COLO668 (cell line): ENCODE measurements around the gene RNF215.

Experiments used
- DNase-seq: peaks from one replicate; lab custom pipeline; 2025; ENCODE audit not compliant: unreplicated experiment; lab: John Stamatoyannopoulos, UW

Gene RNF215

GRCh38 chr22:30386960-30387827 is at the start of gene RNF215:
Gene RNF215, minus strand, starts transcription at chr22:30387411. Its CDS starts 98 bp downstream, at chr22:30387313.
- DNase-seq: peak; percentile 83

DNA sequence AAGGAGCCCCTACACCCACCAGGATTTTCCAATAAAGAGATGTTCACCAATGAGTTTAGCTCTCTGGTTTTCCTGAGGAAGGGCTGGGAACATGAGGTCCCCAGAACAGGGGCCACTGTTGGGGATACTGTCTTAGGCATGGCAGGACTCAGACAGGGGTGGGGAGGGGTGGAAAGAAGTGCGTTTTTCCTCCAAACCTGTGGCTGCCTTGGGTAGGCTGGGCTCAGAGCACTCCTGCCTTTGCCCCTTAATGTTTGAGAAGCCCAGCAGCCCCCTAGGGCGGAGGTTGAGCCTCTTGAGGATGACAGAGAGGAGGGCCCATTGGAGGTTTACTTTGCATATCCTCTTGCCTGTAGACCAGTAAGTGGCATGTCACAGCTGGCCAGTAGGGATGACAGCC is 49.0 kb upstream of the RNF215 start:
- DNase-seq: no peak

GRCh38 chr22:30435674-30436126 is 48.5 kb upstream of the RNF215 start:
- DNase-seq: no peak

DNA sequence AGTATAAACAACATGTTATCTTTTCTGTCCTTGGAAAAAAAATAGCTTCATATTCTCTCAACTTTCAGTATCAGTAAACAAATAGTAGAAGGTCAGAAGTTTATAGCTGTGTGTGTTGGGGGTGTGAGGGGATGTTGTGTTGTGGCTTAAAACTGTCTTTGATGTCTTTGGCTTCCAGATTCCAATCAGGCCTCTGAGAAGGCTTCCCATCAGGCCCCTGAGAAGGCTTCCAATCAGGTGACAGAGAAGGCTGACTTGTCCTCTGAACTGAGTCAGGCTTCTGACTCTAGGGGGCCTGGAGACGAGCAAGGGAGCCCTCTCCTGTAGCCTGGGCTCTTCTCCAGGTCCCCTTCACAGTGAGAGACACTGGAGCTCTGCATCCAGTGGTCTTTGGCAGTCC is 47.6 kb upstream of the RNF215 start:
- DNase-seq: no peak

- DNase-seq: no peak
Measured at GRCh38 chr22:30433773-30434172, 46.6 kb upstream of the RNF215 start.

DNA sequence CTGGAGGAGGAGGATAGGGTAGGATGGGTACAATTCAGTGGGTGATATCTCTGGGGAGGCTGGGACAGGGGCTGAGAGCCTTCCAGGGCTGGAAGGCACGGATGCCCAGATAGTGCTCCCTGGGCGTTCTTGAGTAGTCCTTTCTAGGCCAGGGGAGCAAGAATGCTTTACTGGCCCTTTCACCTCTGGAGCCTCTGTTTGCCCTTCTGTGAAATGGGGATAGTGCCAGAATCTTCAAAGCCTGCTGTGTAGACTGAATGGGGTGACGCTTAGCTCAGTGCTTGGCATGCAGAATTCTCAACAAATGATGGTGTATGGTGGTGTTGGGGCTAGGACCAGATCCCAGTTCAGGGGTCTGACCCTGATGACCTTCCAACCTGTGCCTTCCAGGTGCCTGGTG is 46.0 kb upstream of the RNF215 start:
- DNase-seq: no peak

- DNase-seq: no peak
Measured at GRCh38 chr22:30432520-30432919, 45.3 kb upstream of the RNF215 start.

- DNase-seq: no peak
Measured at GRCh38 chr22:30432096-30432495, 44.9 kb upstream of the RNF215 start.

DNA sequence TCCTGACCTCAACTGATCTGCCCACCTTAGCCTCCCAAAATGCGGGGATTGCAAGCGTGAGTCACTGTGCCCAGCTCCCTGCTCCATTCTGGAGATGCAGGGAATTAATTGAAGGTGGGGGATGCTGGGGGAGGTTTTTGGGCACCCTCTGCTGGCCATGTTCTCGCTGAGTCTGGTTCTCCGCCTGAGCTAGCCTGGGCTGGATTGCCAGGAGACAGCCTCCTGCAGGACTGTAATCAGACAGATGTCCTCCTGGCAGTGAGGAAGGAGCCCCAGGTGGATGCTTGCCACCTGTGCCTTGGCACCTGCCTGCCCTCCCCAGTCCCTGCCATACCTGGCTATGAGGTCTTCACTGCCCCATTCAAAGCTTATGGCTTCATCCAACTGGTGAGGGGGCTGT is 43.7 kb upstream of the RNF215 start:
- DNase-seq: peak; percentile 6

DNA sequence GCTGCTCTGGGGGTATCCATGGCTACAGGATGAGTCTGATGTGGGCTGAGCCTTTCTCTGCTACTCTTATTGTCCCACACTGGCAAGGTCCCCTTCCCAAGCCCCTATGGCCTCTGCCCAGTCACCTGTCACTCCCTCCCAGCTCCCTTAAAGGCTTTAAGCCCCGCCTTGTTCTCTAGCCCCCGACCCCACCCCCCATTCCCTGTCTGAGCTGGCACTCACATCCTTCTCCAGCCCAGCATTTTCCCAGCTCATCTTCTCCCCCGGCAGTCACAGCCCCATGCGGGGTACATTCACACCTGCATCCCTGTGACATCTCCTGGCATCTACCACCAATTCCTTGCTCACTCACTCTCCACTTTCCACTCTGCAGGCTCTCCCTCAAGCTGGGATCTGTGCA is 42.7 kb upstream of the RNF215 start:
- DNase-seq: no peak

GRCh38 chr22:30427871-30428270 is 40.7 kb upstream of the RNF215 start:
- no peak for DNase-seq

DNA sequence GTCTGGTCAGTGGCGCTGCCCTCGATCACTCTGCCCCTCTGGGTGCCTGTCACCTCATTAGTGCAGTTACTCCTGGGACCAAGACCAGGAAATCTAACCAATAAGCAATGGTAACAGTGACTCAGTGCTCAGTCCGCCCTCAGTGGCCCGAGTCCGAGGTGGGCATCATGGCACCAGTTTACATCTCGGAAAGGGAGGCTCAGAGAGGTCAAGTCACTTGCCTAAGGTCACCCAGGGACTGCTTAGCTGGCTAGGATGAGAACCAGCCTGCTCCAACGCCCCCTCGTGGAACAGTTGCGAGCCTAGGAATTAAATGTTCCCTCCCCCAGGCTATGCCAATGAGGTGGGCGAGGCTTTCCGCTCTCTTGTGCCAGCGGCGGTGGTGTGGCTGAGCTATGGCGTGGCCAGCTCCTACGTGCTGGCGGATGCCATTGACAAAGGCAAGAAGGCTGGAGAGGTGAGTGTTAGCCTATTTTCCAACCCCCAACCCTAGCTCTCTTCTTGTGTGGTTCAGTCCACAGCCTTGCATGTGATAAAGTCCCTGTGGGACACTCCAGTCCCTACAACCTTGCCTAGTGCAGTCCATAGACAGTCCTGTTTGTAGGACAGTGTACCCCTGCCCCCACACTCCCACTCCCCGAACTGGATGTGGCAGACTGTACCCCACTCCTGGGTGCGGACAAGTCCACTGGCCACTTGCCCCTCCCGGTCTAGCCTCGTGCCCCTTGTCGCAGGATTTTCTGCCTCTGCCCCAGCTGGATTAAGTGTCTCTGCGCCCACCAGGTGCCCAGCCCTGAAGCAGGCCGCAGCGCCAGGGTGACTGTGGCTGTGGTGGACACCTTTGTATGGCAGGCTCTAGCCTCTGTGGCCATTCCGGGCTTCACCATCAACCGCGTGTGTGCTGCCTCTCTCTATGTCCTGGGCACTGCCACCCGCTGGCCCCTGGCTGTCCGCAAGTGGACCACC is 39.5 kb upstream of the RNF215 start:
- peak; percentile 84 for DNase-seq

- peak; percentile 74 for DNase-seq
Measured at GRCh38 chr22:30425616-30426387, 38.6 kb upstream of the RNF215 start, which contains the start of gene MTFP1. Gene MTFP1, plus strand, starts transcription at chr22:30425768. Its CDS starts 112 bp downstream, at chr22:30425880.

DNA sequence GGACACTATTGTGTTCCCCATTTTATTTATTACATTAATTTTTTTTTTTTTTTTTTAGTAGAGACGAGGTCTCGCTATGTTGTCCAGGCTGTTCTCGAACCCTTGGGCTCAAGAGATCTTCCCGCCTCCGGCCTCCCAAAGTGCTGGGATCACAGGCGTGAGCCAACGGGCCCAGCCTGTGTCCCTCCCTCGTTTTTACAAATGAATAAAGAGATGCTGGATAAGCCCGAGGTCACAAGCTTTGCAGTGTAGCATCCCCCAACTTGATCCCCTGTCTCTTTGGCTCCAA is 38.1 kb upstream of the RNF215 start:
- DNase-seq: no peak

DNA sequence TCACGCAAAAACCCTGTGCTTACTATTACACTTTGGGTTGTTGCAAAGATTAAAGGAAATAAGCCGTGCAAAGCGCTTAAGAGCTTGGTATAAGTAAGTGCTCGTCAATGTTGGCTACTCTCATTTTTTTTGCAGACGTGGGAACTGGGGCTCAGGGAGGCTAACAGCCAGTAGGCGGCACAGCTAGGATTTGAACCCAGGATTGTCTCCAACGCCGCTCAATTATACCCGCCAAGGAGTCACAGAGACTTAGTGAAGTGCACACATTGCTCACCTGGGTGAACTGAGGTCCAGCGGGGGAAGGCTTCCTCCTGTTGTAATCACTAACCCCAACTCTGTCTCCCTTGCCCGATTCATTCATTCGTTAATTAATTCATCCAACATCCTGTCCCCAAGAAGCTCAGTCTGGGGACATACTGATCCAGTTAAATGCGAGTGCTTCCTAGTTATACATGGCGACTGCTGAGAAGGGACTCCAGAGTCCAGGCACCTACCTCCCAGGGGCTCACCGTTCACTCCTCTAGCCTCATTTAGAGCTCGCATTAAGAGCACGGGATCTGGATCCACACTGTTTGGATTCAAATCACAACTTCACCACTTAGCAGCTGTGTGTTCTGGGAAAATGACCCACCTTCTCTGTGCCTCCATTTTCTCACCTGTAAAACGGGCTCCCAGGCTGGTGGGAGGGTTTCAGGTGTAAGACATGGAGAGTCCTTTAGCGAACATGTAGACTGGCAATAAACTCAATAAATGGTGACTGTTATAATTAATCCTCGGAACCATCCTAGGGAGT is 37.5 kb upstream of the RNF215 start:
- peak; percentile 27 for DNase-seq

DNA sequence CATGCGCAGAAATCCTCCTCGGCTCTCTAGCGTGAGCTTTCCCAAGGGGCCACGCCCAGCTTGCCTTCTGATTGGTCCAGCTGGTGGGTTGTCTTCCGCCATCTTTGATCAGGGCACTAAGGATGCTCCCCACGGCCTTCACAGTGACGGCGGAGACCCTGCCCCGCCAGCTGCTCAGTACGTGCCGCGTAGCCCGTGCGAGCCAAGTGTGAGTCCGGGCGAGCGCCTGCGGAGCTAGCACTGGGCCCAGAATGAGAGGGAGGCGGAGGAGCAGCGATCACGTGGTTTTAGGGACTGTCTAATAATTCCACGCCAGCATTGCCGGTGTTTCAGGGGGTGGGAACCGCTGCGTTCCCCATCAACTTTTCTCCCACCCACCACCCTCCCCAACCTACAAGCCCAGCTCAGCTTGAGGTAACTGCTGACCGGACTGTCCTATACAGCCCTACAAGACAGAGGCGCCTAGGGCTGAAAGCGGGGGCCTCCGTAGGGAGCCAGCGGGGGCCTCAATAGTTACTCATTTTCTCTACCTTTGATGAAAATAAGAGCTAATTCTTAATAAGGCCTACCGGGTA is 36.8 kb upstream of the RNF215 start:
- peak; percentile 99 for DNase-seq

- peak; percentile 82 for DNase-seq
Measured at GRCh38 chr22:30423301-30423958, 36.2 kb upstream of the RNF215 start.

DNA sequence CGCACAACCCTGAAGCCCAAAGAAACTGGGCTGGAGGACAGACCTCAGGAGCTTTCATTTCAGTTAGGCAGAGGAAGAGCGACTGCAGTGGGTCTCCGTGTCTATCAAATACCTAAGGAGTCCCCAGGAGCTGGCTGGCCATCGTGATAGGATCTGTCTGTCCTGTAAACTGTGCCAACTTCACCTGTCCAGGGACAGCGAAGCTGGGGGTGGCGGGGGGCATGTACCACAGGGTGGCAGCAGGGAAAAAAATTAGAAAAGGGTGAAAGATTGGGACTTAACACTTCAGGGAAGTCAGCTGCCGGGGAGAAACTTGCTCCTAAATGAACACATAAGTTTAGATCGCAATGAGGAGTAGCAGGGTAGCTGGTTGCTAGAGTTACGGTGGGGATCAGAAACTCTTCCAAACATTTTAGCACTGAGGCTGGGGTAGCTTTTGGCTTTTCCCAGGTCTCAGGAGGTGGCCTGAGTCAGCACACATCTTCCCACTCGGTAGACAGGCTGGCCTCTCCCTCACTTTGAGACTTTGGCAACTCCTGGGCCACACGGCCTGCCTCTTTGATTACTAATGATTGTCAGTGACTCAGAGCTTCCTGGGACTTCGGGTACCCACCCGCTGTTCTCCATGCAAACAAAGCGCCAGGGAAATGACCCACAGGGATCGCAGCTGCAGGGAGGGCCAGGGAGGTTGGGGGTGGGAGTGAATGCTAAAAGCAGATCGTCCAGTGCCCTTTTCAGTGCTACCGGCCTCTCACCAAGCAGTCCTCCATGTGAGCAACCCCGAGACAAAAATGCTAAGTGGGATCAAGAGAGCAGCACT is 35.5 kb upstream of the RNF215 start:
- peak; percentile 68 for DNase-seq
